ENCODE data around the gene IL1RAPL1. TPM values are rescaled to one million over a fixed set of nuclear protein-coding genes. Genes with fewer than 3 reads are reported as not detected.

Gene IL1RAPL1
- total RNA-seq, 4 donors from 2014 or later: 8.2 to 10.9 (median 8.8) TPM

GRCh38 chrX:29661290-29661689, 1074.0 kb downstream of the IL1RAPL1 start:
- H3K36me3 ChIP-seq: no peaks in the 10 kb centered on the region
- no peak for TF ChIP-seq EP300 (IDR thresholded peaks at IDR 0.05)
- TF ChIP-seq POLR2A (IDR thresholded peaks at IDR 0.05): no peak
- no peak for TF ChIP-seq CTCF (IDR thresholded peaks at IDR 0.05)
- no peak overlapping the region for H3K4me3 ChIP-seq
- no peaks in the 10 kb centered on the region for H3K27me3 ChIP-seq
- peak overlapping the region in 1 of 4 donors; percentile 41 for H3K27ac ChIP-seq
- DNase-seq (ENCODE audit: low spot score in 2 of 2): no peak
- no peaks in the 10 kb centered on the region for H3K9me3 ChIP-seq
- H3K4me1 ChIP-seq: peaks cover 0 to 14% (median 0%) of the 10 kb centered on the region in 4 donors

DNA sequence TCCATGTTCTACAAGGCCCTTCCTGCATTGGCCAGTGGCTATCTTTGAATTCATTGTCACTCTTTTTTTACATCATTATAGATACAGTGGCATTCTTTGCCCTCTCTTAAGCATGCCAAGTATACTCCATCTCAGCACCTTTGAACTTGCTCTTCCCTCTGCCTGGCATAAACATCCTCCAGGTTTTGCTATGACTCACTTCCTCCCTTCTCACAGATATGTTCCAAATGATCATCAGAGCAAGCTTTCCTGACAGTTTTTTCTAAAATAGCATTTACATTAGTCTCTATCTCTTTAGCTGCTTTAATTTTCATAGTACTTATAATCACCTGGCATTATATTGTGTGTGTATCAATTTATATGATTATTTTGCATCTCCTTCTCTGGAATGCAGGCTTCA, 1074.9 kb downstream of the IL1RAPL1 start:
- TF ChIP-seq POLR2A (IDR thresholded peaks at IDR 0.05) (no peak), CTCF (IDR thresholded peaks at IDR 0.05) (no peak), EP300 (IDR thresholded peaks at IDR 0.05) (no peak)
- H3K36me3 ChIP-seq: no peaks in the 10 kb centered on the region
- H3K4me1 ChIP-seq: peaks cover 0 to 14% (median 0%) of the 10 kb centered on the region in 4 donors
- H3K4me3 ChIP-seq: no peak overlapping the region
- peak overlapping the region in 1 of 4 donors; percentile 41 for H3K27ac ChIP-seq
- no peaks in the 10 kb centered on the region for H3K27me3 ChIP-seq
- no peak for DNase-seq (ENCODE audit: low spot score in 2 of 2)
- H3K9me3 ChIP-seq: no peaks in the 10 kb centered on the region

DNA sequence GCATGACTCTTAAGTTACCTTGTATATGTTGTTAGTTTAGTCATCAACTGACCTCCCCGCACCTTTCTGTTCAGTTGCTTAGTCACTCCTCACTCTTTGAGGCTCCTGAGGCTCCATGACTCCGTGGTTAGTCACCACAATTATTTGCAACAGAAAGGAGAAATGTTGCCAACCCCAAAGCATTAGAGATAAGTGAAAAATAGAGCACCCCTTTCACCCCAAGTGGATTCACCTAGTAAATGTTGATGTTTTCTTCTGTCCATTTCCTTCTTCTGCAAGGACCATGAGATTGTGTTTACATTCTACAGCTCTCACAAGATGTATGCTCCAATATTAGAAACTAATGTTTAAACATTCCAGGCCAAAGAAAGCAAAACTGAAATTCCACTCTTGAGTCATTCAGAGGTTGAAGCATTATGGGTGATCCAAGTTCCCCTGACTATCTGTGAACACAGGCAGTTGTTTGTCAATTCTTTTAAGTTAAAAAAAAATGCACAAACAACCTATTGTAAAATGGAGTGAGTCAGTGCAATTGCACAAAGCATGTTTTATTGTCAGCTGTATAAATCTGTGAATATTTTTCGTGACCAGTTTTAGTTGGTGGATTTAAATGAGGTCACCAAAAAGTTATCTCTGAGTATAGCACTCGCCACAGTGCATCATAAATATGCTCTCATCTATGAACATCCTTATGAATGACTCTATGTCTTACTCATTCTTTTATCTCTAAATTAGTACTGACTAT, 1075.7 kb downstream of the IL1RAPL1 start:
- Histone ChIP-seq H3K27ac (peak overlapping the region in 1 of 4 donors; percentile 32), H3K9me3 (no peaks in the 10 kb centered on the region), H3K36me3 (no peaks in the 10 kb centered on the region), H3K4me3 (no peak overlapping the region), H3K27me3 (no peaks in the 10 kb centered on the region), H3K4me1 (peaks cover 0 to 14% (median 0%) of the 10 kb centered on the region in 4 donors)
- TF ChIP-seq CTCF (IDR thresholded peaks at IDR 0.05) (no peak), EP300 (IDR thresholded peaks at IDR 0.05) (peak in 1 of 2 donors; percentile 11), POLR2A (IDR thresholded peaks at IDR 0.05) (no peak)
- DNase-seq (ENCODE audit: low spot score in 2 of 2): no peak
- 9 to 26% methylated on average over 4 of the region's 4 CpGs for WGBS, 2 donors

GRCh38 chrX:29665532-29665931, 1078.3 kb downstream of the IL1RAPL1 start:
- Histone ChIP-seq H3K9me3 (no peaks in the 10 kb centered on the region), H3K36me3 (no peaks in the 10 kb centered on the region), H3K27ac (no peak overlapping the region), H3K4me1 (peaks cover 0 to 14% (median 0%) of the 10 kb centered on the region in 4 donors), H3K27me3 (no peaks in the 10 kb centered on the region), H3K4me3 (no peak overlapping the region)
- 75 to 95% methylated on average over 1 of the region's 1 CpG for WGBS, 2 donors
- no peak for TF ChIP-seq EP300 (IDR thresholded peaks at IDR 0.05)
- TF ChIP-seq CTCF (IDR thresholded peaks at IDR 0.05): no peak
- TF ChIP-seq POLR2A (IDR thresholded peaks at IDR 0.05): no peak
- no peak for DNase-seq (ENCODE audit: low spot score in 2 of 2)

DNA sequence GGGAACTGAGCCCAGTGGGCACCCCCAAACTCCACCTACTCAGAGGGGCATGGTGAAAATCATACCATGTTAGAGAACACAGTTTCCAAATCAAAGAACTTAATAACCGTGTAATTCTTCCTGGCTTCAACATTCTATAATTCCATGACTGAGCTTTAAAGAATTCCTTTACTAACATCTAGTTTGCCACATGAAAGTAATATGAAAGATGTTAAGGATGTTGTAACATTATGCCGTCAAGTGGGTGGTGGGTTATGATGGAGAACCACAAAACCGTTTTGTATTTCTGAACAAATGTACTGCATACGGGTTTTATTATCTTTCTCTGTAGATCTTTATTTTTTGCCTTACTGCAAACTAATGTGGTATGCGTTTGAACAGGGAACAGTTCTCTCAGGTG, 1079.1 kb downstream of the IL1RAPL1 start:
- Histone ChIP-seq H3K27me3 (no peaks in the 10 kb centered on the region), H3K4me1 (peaks cover 0 to 10% (median 0%) of the 10 kb centered on the region in 4 donors), H3K9me3 (no peaks in the 10 kb centered on the region), H3K36me3 (no peaks in the 10 kb centered on the region), H3K27ac (no peak overlapping the region), H3K4me3 (no peak overlapping the region)
- WGBS, 2 donors: 83 to 90% methylated on average over 5 of the region's 5 CpGs
- DNase-seq (ENCODE audit: low spot score in 2 of 2): no peak
- no peak for TF ChIP-seq EP300 (IDR thresholded peaks at IDR 0.05)
- TF ChIP-seq CTCF (IDR thresholded peaks at IDR 0.05): no peak
- no peak for TF ChIP-seq POLR2A (IDR thresholded peaks at IDR 0.05)

Data from tibial nerve (tissue), 4 donors.